WTC11 (cell line): ENCODE measurements around the gene TAGLN3. TPM values are rescaled to one million over a fixed set of nuclear protein-coding genes. Genes with fewer than 3 reads are reported as not detected.

Experiments
- ATAC-seq: fragments of 200-7000 bp; cut with Tn5 transposase; 2 replicates; pipeline ENCODE4 v1.10.0; 2021; ENCODE audit warnings: mild to moderate bottlenecking, moderate library complexity
- CTCF ChIA-PET: fragments of 300-600 bp; sonication (Branson Sonifier 250); formaldehyde crosslinking; loops from one replicate; lab custom pipeline; 2021; ENCODE audit warnings: antibody characterized with exemption; lab: Charles Lee
- POLR2A ChIA-PET: fragments of 350-600 bp; sonication (Branson Sonifier 250); formaldehyde crosslinking; loops from one replicate; lab custom pipeline; 2021; ENCODE audit warnings: antibody characterized with exemption; lab: Charles Lee
- DNase-seq: peaks from one replicate; pipeline ENCODE4 v3.0.0; 2021; ENCODE audit warnings: low spot score
- H3K27ac Mint-ChIP-seq: 2 replicates; pipeline ENCODE4 v1.8.0; 2021; ENCODE audit warnings: mixed read lengths
- H3K27me3 Mint-ChIP-seq: 2 replicates; pipeline ENCODE4 v1.8.0; 2021; ENCODE audit warnings: low read depth, mild to moderate bottlenecking, moderate library complexity, mixed read lengths
- H3K36me3 Mint-ChIP-seq: 2 replicates; pipeline ENCODE4 v1.8.0; 2021; ENCODE audit warnings: mixed read lengths
- H3K4me1 Mint-ChIP-seq: 2 replicates; pipeline ENCODE4 v1.8.0; 2022; ENCODE audit warnings: mixed read lengths
- H3K4me3 Mint-ChIP-seq: 2 replicates; pipeline ENCODE4 v1.8.0; 2021; ENCODE audit warnings: mild to moderate bottlenecking, moderate library complexity, mixed read lengths
- H3K9me3 Mint-ChIP-seq: 2 replicates; pipeline ENCODE4 v1.8.0; 2021; ENCODE audit warnings: mixed read lengths
- CREM ChIP-seq: sonication (generic); formaldehyde crosslinking; IDR thresholded peaks from 2 replicates; pipeline ENCODE4 v1.8.1; 2022; ENCODE audit warnings: mild to moderate bottlenecking, missing genetic modification reagents, moderate library complexity
- ELF4 ChIP-seq: sonication (generic); formaldehyde crosslinking; IDR thresholded peaks from 2 replicates; pipeline ENCODE4 v1.8.1; 2022; ENCODE audit warnings: low read depth, mild to moderate bottlenecking, moderate library complexity, missing genetic modification reagents
- EMX1 ChIP-seq: fragments of 250-450 bp; sonication (Bioruptor Pico); IDR thresholded peaks from 2 replicates; pipeline ENCODE4 v1.8.0; 2021; ENCODE audit warnings: mild to moderate bottlenecking
- FOXK1 ChIP-seq: sonication (generic); formaldehyde crosslinking; IDR thresholded peaks from 2 replicates; pipeline ENCODE4 v1.8.0; 2022; ENCODE audit warnings: mild to moderate bottlenecking, moderate library complexity, missing genetic modification reagents
- GRHL2 ChIP-seq: fragments of 250-450 bp; sonication (Bioruptor Pico); IDR thresholded peaks from 2 replicates; pipeline ENCODE4 v1.8.0; 2022; ENCODE audit warnings: mild to moderate bottlenecking, moderate library complexity; ENCODE audit not compliant: insufficient replicate concordance, severe bottlenecking
- JAZF1 ChIP-seq: fragments of 250-450 bp; sonication (Bioruptor Pico); IDR thresholded peaks from 2 replicates; pipeline ENCODE4 v1.9.0; 2021; ENCODE audit warnings: moderate library complexity, mild to moderate bottlenecking, inconsistent platforms
- RELA ChIP-seq: sonication (generic); formaldehyde crosslinking; IDR thresholded peaks from 2 replicates; pipeline ENCODE4 v1.8.1; 2022; ENCODE audit warnings: missing genetic modification reagents, mild to moderate bottlenecking, borderline replicate concordance
- RORB ChIP-seq: fragments of 250-450 bp; sonication (Bioruptor Pico); IDR thresholded peaks from 2 replicates; pipeline ENCODE4 v1.9.0; 2021; ENCODE audit warnings: mild to moderate bottlenecking
- TEAD4 ChIP-seq: sonication (generic); formaldehyde crosslinking; IDR thresholded peaks from 2 replicates; pipeline ENCODE4 v1.8.0; 2022; ENCODE audit warnings: mild to moderate bottlenecking, missing genetic modification reagents
- ZNF671 ChIP-seq: fragments of 250-450 bp; sonication (Bioruptor Pico); IDR thresholded peaks from 2 replicates; pipeline ENCODE4 v1.8.0; 2021; ENCODE audit warnings: mild to moderate bottlenecking
- total RNA-seq: library from RNA; stranded (reverse); gene quantifications from 3 replicates; pipeline ENCODE4 v1.2.3, GENCODE V29; 2021
- TF ChIP-seq, protein P1 (sequence below): sonication (generic); formaldehyde crosslinking; IDR thresholded peaks from 2 replicates; pipeline ENCODE4 v1.8.1; 2022; ENCODE audit warnings: mild to moderate bottlenecking, moderate library complexity, missing genetic modification reagents
- TF ChIP-seq, protein P2 (sequence below): fragments of 250-450 bp; sonication (Bioruptor Pico); IDR thresholded peaks from 2 replicates; pipeline ENCODE4 v1.9.0; 2021; ENCODE audit warnings: mild to moderate bottlenecking
- TF ChIP-seq, protein P3 (sequence below): sonication (generic); formaldehyde crosslinking; IDR thresholded peaks from 2 replicates; pipeline ENCODE4 v1.8.0; 2022; ENCODE audit warnings: missing genetic modification reagents
- TF ChIP-seq, protein P4 (sequence below): sonication (generic); formaldehyde crosslinking; IDR thresholded peaks from 2 replicates; pipeline ENCODE4 v1.8.0; 2022; ENCODE audit warnings: mild to moderate bottlenecking, missing genetic modification reagents
- TF ChIP-seq, protein P5 (sequence below): sonication (generic); formaldehyde crosslinking; IDR thresholded peaks from 2 replicates; pipeline ENCODE4 v1.8.1; 2023; ENCODE audit warnings: mild to moderate bottlenecking, missing genetic modification reagents
- TF ChIP-seq, protein P6 (sequence below): fragments of 250-450 bp; sonication (Bioruptor Pico); IDR thresholded peaks from 2 replicates; pipeline ENCODE4 v2.1.2; 2022; ENCODE audit warnings: mild to moderate bottlenecking, moderate library complexity
- TF ChIP-seq, protein P7 (sequence below): sonication (generic); formaldehyde crosslinking; conservative IDR thresholded peaks from 2 replicates; pipeline ENCODE4 v1.8.1; 2022; ENCODE audit warnings: mild to moderate bottlenecking, missing genetic modification reagents

The TAGLN3 gene
- total RNA-seq, 1 experiment from 2014 or later: 2.8 TPM

DNA sequence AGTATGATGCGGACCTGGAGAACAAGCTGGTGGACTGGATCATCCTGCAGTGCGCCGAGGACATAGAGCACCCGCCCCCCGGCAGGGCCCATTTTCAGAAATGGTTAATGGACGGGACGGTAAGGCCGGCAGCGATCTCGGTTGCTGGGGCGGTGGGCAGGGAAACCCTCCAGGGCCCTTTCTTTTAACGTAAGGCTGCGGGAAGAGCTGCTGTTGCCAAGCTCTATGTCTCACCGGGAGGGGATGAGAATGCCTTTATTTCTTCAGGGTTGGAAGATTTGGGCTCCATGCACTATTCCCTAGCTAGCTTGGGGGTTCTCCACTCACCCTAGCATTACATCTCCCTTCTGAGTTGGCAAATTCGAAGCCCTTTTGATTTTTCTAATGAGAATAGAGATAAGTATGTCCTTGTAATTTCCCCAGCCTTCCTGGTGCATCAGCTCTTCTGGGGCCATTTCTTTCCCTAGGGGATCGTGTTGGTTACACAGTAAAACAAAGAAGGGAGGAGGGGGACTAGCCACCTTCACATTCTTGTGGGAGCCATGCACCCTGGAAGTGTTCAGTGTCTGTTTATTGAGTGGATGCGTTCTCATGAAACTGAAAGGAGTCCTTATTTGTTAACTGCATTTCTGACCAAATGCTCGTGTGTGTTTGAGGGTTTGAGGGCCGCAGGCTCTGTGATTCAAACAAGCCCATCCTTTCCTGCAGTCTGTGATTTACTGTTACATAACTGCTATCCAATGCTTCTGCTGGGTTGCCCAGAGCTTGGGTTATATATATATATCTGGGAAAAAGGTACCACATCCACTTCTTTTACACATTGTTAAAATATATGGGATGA is 982 bp downstream of the TAGLN3 start:
- no peak for TF ChIP-seq ZNF671 (CRISPR knock-in tag)
- TF ChIP-seq RELA (CRISPR knock-in tag): no peak
- TF ChIP-seq TEAD4: no peak
- no peak for TF ChIP-seq RORB
- no peak for TF ChIP-seq CREM (CRISPR knock-in tag)
- TF ChIP-seq, protein P1, sequence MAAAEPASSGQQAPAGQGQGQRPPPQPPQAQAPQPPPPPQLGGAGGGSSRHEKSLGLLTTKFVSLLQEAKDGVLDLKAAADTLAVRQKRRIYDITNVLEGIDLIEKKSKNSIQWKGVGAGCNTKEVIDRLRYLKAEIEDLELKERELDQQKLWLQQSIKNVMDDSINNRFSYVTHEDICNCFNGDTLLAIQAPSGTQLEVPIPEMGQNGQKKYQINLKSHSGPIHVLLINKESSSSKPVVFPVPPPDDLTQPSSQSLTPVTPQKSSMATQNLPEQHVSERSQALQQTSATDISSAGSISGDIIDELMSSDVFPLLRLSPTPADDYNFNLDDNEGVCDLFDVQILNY (CRISPR knock-in tag): 0 out of 2 replicates have a peak, but pooled peaks have one; percentile 32
- TF ChIP-seq FOXK1 (CRISPR knock-in tag): no peak
- TF ChIP-seq, protein P2, sequence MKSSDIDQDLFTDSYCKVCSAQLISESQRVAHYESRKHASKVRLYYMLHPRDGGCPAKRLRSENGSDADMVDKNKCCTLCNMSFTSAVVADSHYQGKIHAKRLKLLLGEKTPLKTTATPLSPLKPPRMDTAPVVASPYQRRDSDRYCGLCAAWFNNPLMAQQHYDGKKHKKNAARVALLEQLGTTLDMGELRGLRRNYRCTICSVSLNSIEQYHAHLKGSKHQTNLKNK (CRISPR knock-in tag): no peak
- TF ChIP-seq, protein P3, sequence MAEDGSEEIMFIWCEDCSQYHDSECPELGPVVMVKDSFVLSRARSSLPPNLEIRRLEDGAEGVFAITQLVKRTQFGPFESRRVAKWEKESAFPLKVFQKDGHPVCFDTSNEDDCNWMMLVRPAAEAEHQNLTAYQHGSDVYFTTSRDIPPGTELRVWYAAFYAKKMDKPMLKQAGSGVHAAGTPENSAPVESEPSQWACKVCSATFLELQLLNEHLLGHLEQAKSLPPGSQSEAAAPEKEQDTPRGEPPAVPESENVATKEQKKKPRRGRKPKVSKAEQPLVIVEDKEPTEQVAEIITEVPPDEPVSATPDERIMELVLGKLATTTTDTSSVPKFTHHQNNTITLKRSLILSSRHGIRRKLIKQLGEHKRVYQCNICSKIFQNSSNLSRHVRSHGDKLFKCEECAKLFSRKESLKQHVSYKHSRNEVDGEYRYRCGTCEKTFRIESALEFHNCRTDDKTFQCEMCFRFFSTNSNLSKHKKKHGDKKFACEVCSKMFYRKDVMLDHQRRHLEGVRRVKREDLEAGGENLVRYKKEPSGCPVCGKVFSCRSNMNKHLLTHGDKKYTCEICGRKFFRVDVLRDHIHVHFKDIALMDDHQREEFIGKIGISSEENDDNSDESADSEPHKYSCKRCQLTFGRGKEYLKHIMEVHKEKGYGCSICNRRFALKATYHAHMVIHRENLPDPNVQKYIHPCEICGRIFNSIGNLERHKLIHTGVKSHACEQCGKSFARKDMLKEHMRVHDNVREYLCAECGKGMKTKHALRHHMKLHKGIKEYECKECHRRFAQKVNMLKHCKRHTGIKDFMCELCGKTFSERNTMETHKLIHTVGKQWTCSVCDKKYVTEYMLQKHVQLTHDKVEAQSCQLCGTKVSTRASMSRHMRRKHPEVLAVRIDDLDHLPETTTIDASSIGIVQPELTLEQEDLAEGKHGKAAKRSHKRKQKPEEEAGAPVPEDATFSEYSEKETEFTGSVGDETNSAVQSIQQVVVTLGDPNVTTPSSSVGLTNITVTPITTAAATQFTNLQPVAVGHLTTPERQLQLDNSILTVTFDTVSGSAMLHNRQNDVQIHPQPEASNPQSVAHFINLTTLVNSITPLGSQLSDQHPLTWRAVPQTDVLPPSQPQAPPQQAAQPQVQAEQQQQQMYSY: peak; percentile 47
- TF ChIP-seq, protein P4, sequence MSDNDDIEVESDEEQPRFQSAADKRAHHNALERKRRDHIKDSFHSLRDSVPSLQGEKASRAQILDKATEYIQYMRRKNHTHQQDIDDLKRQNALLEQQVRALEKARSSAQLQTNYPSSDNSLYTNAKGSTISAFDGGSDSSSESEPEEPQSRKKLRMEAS (CRISPR knock-in tag): no peak
- TF ChIP-seq ELF4 (CRISPR knock-in tag): no peak
- TF ChIP-seq, protein P5, sequence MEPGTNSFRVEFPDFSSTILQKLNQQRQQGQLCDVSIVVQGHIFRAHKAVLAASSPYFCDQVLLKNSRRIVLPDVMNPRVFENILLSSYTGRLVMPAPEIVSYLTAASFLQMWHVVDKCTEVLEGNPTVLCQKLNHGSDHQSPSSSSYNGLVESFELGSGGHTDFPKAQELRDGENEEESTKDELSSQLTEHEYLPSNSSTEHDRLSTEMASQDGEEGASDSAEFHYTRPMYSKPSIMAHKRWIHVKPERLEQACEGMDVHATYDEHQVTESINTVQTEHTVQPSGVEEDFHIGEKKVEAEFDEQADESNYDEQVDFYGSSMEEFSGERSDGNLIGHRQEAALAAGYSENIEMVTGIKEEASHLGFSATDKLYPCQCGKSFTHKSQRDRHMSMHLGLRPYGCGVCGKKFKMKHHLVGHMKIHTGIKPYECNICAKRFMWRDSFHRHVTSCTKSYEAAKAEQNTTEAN: no peak
- TF ChIP-seq GRHL2 (CRISPR knock-in tag): no peak
- TF ChIP-seq EMX1 (CRISPR knock-in tag): no peak
- TF ChIP-seq, protein P6, sequence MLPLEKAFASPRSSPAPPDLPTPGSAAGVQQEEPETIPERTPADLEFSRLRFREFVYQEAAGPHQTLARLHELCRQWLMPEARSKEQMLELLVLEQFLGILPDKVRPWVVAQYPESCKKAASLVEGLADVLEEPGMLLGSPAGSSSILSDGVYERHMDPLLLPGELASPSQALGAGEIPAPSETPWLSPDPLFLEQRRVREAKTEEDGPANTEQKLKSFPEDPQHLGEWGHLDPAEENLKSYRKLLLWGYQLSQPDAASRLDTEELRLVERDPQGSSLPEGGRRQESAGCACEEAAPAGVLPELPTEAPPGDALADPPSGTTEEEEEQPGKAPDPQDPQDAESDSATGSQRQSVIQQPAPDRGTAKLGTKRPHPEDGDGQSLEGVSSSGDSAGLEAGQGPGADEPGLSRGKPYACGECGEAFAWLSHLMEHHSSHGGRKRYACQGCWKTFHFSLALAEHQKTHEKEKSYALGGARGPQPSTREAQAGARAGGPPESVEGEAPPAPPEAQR: no peak
- TF ChIP-seq, protein P7, sequence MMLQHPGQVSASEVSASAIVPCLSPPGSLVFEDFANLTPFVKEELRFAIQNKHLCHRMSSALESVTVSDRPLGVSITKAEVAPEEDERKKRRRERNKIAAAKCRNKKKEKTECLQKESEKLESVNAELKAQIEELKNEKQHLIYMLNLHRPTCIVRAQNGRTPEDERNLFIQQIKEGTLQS (CRISPR knock-in tag): no peak
- TF ChIP-seq JAZF1 (CRISPR knock-in tag): no peak
- no peak overlapping the region for H3K27ac Mint-ChIP-seq
- peaks cover 69% of the 10 kb centered on the region for H3K27me3 Mint-ChIP-seq
- peak overlapping the region; percentile 90 for H3K4me3 Mint-ChIP-seq
- ChIA-PET POLR2A (interaction anchor here (1.0 to 2.2 kb wide), 5 partner anchors 8 to 21 kb away, joined by 3 to 7 read pairs (median 5); partner anchors contain the start of gene ABHD10), CTCF (interaction anchor here (0.6 to 5.0 kb wide), 11 partner anchors 8 to 331 kb away, joined by 3 to 95 read pairs (median 3); partner anchors contain the start of gene ABHD10)
- H3K4me1 Mint-ChIP-seq: peaks cover 21% of the 10 kb centered on the region
- DNase-seq (no peak), ATAC-seq (peak; percentile 20)
- H3K36me3 Mint-ChIP-seq: no peaks in the 10 kb centered on the region
- H3K9me3 Mint-ChIP-seq: no peaks in the 10 kb centered on the region
